Parietal lobe (tissue), 1 donor: ENCODE results near the gene IZUMO2. TPM values are rescaled to one million over a fixed set of nuclear protein-coding genes. Genes with fewer than 3 reads are reported as not detected.

ENCODE experiments used
- total RNA-seq: library from RNA; depleted of rRNA; stranded (reverse); fragments of >200 nt; gene quantifications from one replicate; pipeline ENCODE4 v1.2.3, GENCODE V29; 2014

Gene IZUMO2
- not detected for total RNA-seq

DNA sequence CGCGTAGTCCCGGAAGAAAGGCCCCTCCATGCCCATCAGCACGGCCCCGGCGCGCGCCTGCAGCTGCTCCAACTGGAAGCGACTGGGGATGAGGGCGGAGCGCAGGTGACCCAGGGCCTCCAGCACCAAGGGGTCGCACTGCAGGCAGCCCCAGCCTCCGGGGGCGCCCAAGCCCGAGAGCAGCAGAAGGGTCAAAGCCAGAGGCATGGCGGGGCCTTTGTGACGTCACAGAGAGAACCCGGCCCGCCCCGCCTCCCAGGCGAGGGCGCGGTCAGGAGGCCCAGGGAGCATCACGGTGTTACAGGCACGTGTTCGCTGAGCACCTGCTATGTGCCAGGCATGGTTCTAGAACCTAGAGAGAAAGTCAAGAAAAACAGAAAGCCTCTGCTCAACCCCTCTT, at the start of gene IZUMO2:
Gene IZUMO2, minus strand, starts transcription at position 294 of the 400 bp plus-strand sequence. Its CDS starts 87 bp downstream, at position 207.

DNA sequence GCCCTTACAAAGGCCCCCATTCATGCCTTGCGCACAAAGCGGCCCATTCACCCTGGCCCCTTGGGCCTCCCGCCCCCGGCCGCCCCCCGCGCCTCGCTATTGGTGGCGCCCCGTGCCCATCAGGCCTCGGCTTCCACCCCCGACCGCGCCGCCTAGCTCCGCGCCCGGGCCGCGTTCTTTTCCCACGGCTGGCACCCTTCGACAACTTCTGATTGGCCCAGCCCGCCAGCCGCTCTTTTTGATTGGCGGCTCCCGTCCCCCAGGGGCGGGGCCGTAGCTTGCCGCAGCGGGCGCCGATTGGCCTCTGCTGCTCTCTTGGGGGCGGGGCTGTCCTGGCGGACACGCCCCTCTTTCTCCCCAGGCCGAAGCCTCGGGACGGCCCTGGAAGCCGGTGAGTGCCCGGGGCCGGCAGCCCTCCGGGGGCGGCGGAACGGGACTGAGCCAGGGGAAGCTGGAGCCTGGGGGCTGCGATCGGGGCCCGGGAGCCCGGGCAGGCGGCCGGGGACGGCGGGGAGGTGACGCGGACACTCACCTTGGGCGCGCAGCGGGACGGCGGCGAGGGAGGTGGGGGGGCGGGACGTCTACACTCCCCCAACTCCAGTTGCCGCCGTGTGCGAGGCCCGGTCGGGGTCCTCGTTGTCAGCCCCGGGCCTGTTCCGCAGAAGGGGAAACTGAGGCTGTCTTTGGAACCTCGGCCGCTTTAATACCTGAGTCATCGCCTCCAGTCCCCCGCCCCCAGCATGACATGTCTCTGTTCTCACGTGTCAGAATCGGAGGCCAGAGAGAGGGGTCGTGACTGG, 40.4 kb upstream of the IZUMO2 start, which contains the start of gene MYH14:
Gene MYH14, plus strand, starts transcription at position 342 of the 800 bp plus-strand sequence. CDS start 6,744 bp downstream, outside the sequence.

Other genes with a start within 250 kb of the IZUMO2 start
- 9.1 TPM for gene ATF5, start 234.1 kb downstream of the IZUMO2 start, total RNA-seq
- gene NUP62, start 233.8 kb downstream of the IZUMO2 start, total RNA-seq: 26.0 TPM
- gene SIGLEC11, start 202.1 kb downstream of the IZUMO2 start, total RNA-seq: not detected
- 36.3 TPM for gene VRK3, start 137.9 kb downstream of the IZUMO2 start, total RNA-seq
- gene ZNF473, start 137.3 kb downstream of the IZUMO2 start, total RNA-seq: 16.0 TPM
- 1.6 TPM for gene MYH14, start 40.3 kb upstream of the IZUMO2 start, total RNA-seq
- gene KCNC3, start 166.1 kb upstream of the IZUMO2 start, total RNA-seq: 5.9 TPM
- gene NAPSA, start 202.4 kb upstream of the IZUMO2 start, total RNA-seq: 0.63 TPM
- gene NR1H2, start 213.2 kb upstream of the IZUMO2 start, total RNA-seq: 26.6 TPM
- 18.8 TPM for gene POLD1, start 221.1 kb upstream of the IZUMO2 start, total RNA-seq